Measurements from ENCODE around the gene TDP2.
"Not testable (repeated sequence)": the region's sequence is repeated elsewhere in the genome, so short reads cannot be mapped to it uniquely, and the experiment has no call there.

Gene TDP2

DNA sequence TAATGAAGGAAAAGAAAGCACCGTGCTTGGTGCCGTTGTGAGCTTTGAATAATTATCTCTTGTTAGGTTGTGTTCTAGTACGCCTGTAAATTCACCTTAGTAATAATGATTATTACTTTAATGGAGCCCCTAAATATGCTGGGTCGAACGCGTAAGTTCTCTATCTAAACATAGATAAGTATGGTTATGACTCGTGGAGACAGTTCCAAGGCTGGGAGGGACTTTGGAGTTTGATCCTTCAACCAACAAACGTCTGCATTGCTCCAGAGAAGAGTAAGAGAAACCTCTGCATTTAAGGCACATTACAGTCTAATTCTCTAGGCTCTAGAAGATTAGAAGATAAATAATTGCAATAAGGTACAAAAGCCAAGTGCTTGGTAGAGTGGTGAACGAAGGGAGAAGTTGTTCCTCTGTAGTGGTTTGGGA, 692 bp upstream of the TDP2 start:
- peak; percentile 31 for DNase-seq (ENCODE audit: low read depth)
- TF ChIP-seq, protein P1, sequence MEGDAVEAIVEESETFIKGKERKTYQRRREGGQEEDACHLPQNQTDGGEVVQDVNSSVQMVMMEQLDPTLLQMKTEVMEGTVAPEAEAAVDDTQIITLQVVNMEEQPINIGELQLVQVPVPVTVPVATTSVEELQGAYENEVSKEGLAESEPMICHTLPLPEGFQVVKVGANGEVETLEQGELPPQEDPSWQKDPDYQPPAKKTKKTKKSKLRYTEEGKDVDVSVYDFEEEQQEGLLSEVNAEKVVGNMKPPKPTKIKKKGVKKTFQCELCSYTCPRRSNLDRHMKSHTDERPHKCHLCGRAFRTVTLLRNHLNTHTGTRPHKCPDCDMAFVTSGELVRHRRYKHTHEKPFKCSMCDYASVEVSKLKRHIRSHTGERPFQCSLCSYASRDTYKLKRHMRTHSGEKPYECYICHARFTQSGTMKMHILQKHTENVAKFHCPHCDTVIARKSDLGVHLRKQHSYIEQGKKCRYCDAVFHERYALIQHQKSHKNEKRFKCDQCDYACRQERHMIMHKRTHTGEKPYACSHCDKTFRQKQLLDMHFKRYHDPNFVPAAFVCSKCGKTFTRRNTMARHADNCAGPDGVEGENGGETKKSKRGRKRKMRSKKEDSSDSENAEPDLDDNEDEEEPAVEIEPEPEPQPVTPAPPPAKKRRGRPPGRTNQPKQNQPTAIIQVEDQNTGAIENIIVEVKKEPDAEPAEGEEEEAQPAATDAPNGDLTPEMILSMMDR (IDR thresholded peaks at IDR 0.05; ENCODE audit: insufficient read depth, low read depth, low read length, missing control alignments), result no peak

DNA sequence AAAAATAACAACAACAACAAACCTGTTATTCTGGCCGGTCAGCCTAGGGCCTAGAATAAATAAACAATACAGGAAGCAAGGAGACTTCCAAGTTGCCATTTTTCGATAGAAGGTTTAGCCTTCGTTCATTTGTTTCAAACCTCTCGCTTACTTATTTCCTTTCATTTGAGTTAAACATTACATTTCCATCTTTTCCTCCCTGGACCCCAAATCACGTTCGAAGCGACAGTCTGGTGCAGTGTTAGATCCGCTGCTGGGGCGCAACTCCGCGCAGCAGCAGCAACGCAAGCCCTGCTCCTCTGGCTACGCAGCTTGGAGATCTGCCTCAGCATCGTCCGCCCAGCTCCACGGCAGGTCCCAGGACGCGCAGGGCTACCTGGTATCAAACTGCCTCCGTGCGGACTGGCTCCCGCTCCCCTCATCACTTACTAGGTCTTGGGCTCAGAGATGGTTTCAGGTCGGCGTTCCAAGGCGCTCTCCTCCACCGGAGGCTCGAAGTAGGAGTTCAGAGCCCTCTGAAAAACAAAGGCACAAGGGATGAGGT, 530 bp downstream of the TDP2 start:
- TF ChIP-seq, protein P1 (IDR thresholded peaks at IDR 0.05; ENCODE audit: insufficient read depth, low read depth, low read length, missing control alignments), result no peak
- peak overlapping the region; percentile 100 for H3K4me3 ChIP-seq (ENCODE audit: low read depth, low read length)
- peak; percentile 53 for DNase-seq (ENCODE audit: low read depth)

More for the DNA sequence above, 692 bp upstream of the TDP2 start:
- peak overlapping the region; percentile 100 for H3K4me3 ChIP-seq (ENCODE audit: low read depth, low read length)

DNA sequence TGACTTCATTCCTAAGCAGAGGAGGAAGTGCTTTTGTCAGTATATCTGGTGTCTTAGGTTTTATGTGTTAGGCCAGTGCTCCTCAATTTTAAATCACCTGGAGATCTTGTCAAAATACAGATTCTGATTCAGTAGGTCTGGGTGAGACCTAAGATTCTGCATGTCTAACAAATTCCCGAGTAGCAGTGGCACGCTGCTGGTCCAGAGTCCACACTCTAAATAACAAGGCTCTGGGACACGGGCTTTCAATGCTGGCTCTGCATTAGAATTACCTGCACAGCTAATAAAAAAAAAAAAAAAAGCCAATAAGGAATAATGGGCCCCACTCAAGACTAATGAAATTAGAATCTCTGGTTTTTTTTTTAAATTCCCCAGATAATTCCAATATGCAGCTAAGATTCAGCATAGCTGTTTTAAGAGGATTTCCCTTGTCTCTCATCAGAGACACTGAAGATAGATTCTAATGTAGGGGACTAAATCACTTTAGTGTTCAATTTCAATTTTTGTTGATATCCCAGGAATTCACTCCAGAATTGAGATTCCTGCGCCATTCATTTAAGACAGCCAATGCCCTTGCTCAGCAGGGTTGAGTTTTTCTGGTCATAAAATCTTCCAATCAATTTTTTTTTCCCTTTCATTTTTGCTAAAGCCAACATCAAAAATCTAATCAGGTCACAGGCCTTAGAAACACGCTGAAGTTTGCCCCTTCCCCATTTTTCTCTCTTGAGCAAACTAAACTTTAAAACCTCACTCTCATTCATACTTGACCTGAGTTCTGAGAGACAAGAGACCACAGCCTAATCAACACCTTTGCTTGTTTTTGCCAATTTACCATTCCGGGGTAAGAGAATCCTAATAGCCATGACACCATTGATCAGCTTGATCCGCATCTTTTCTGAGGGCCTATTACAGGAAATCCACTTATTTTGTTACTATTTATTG, 2.4 kb downstream of the TDP2 start:
- DNase-seq (ENCODE audit: low read depth), result no peak
- TF ChIP-seq, protein P1 (IDR thresholded peaks at IDR 0.05; ENCODE audit: insufficient read depth, low read depth, low read length, missing control alignments), result no peak
- no peak overlapping the region for H3K4me3 ChIP-seq (ENCODE audit: low read depth, low read length)

- DNase-seq (ENCODE audit: low read depth), result no peak
- TF ChIP-seq, protein P1 (IDR thresholded peaks at IDR 0.05; ENCODE audit: insufficient read depth, low read depth, low read length, missing control alignments), result no peak
- H3K4me3 ChIP-seq (ENCODE audit: low read depth, low read length), result no peak overlapping the region
These were observed 3.5 kb downstream of the TDP2 start for GRCh38 chr6:24663189-24663588.

GRCh38 chr6:24662236-24662635, 4.5 kb downstream of the TDP2 start:
- no peak for DNase-seq (ENCODE audit: low read depth)
- TF ChIP-seq, protein P1 (IDR thresholded peaks at IDR 0.05; ENCODE audit: insufficient read depth, low read depth, low read length, missing control alignments), result no peak
- no peak overlapping the region for H3K4me3 ChIP-seq (ENCODE audit: low read depth, low read length)

DNA sequence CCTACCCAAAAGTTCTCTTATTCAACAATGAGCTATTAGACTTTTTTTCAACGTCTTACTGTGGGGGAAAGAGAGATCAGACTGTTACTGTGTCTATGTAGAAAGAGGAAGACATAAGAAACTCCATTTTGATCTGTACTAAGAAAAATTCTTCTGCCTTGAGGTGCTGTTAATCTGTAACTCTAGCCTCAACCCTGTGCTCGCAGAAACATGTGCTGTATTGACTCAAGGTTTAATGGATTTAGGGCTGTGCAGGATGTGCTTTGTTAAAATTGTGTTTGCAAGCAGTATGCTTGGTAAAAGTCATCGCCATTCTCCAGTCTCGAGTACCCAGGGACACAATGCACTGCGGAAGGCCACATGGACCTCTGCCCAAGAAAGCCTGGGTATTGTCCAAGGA, 4.9 kb downstream of the TDP2 start:
- DNase-seq (ENCODE audit: low read depth); H3K4me3 ChIP-seq (ENCODE audit: low read depth, low read length): not testable (repeated sequence)

DNA sequence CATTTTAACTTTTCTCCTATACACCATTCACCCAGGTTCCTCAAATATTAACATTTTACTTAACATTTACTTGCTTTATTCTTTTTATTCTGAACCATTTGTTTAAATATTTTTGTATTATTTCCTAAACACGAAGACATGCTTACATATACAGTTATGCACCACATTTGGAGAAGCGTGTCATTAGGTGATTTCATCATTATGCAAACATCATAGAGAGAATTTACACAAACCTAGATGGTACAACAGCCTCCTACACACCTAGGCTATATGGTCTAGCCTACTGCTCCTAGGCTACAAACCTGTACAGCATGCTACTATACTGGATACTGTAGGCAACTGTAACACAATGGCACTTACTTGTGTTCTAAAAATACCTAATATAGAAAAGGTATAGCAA, 6.6 kb downstream of the TDP2 start:
- DNase-seq (ENCODE audit: low read depth), result no peak
- TF ChIP-seq, protein P1 (IDR thresholded peaks at IDR 0.05; ENCODE audit: insufficient read depth, low read depth, low read length, missing control alignments), result no peak
- no peak overlapping the region for H3K4me3 ChIP-seq (ENCODE audit: low read depth, low read length)
